ENCODE results near the gene ATXN10. TPM values are rescaled to one million over a fixed set of nuclear protein-coding genes. Genes with fewer than 3 reads are reported as not detected.

ATXN10 gene
- total and polyA plus RNA-seq, 10 of the 15 experiments (the other 5 are each of a cell fraction or from before 2014, with no cell fraction given): 29.2 to 249 (median 146) TPM

- 0 out of 4 replicates have a peak, but pooled peaks of 1 of the 2 experiments have one; percentile 27 for TF ChIP-seq ETV6 (conservative IDR thresholded peaks at IDR 0.05 in 1 of 2, IDR thresholded peaks at IDR 0.05 in 1 of 2; ENCODE audit: borderline replicate concordance in 1 of 2, low read depth in 1 of 2)
Observed at GRCh38 chr22:45775569-45776312, 104.1 kb downstream of the ATXN10 start (continued).

- H3K79me2 ChIP-seq (ENCODE audit: control insufficient read depth, insufficient read depth, low read length): peaks cover 38% of the 10 kb centered on the region
- no peak for ATAC-seq
- H2AFZ ChIP-seq (ENCODE audit: control insufficient read depth, low read depth, low read length): no peak overlapping the region
- DNase-seq (ENCODE audit: low read depth, low spot score): no peak
- FAIRE-seq: no peak
- H3K27me3 ChIP-seq (replicated peaks in 1 of 2; ENCODE audit: control insufficient read depth in 2 of 2, insufficient read depth in 2 of 2, low read length in 1 of 2): no peaks in the 10 kb centered on the region
- peaks cover 61% of the 10 kb centered on the region for H3K4me1 ChIP-seq (ENCODE audit: control insufficient read depth, insufficient read depth, low read length)
- CTCF ChIA-PET: no interaction called here
- TF ChIP-seq POU2F2 (IDR thresholded peaks at IDR 0.05; ENCODE audit: borderline replicate concordance, low read depth, low read length) (no peak), NFIC (IDR thresholded peaks at IDR 0.05; ENCODE audit: low read depth, low read length) (peak; percentile 9; the same call in 1 of the 2 replicates)
- H3K4me3 ChIP-seq: no peak overlapping the region
- no TSS peak for BruUV-seq (replicated peaks)
- intact Hi-C loops (cut with micrococcal nuclease; ENCODE audit: unreplicated experiment): loop anchor here (5.0 kb wide), 1 partner anchor 104 kb away; the partner anchor contains the start of gene ATXN10
- H3K27ac ChIP-seq (ENCODE audit: control insufficient read depth, insufficient read depth): peak overlapping the region; percentile 100
- H3K9me3 ChIP-seq (replicated peaks; ENCODE audit: control insufficient read depth, insufficient read depth, low read length): no peaks in the 10 kb centered on the region; the same call in 2 of the 3 replicates
- H3K36me3 ChIP-seq (ENCODE audit: control insufficient read depth in 2 of 2, insufficient read depth in 2 of 2, low read length in 1 of 2): peaks cover 2 to 13% of the 10 kb centered on the region in 2 experiments
- WGBS (ENCODE audit: insufficient coverage, insufficient replicate concordance, low lambda C conversion rate, missing lambda C conversion rate): 49% methylated on average over 2 of the region's 2 CpGs
- RAD21 ChIA-PET (ENCODE audit: unreplicated experiment): no interaction called here
- POLR2A ChIA-PET: no interaction called here
- H3K9ac ChIP-seq (ENCODE audit: control insufficient read depth, insufficient read depth, low read length): no peak overlapping the region; the same call in 1 of the 2 replicates
- peak overlapping the region; percentile 95 for H3K4me2 ChIP-seq (ENCODE audit: control insufficient read depth, insufficient read depth)
- H4K20me1 ChIP-seq (ENCODE audit: control insufficient read depth, insufficient read depth): no peaks in the 10 kb centered on the region
- in situ Hi-C loops (cut with MboI): no loop called here
- SMC1A ChIA-PET (ENCODE audit: uncharacterized antibody, unreplicated experiment): interaction anchor here (1.2 to 1.7 kb wide), 2 partner anchors 45 to 91 kb away, joined by 3 to 4 read pairs; no protein-coding TSS in a partner anchor
Observed at GRCh38 chr22:45776313-45776585, 104.6 kb downstream of the ATXN10 start.

Measured in GM12878 (cell line).